H9 (cell line): ENCODE data around the gene COQ8A. TPM values are rescaled to one million over a fixed set of nuclear protein-coding genes. Genes with fewer than 3 reads are reported as not detected.
A peak's percentile ranks its signal among the peaks of the same experiment; 100 is the strongest.

Experiments used
- DNase-seq: peaks from one replicate; pipeline ENCODE4 v3.0.0-alpha.2; 2017
- H2AFZ ChIP-seq: one replicate; pipeline ENCODE4 v1.6.1; 2013; ENCODE audit warnings: mild to moderate bottlenecking, low read length, control low read depth, moderate library complexity
- H2AK5ac ChIP-seq: 2 replicates; pipeline ENCODE4 v1.6.1; 2013; ENCODE audit warnings: low read length, control low read depth, mixed read lengths; ENCODE audit not compliant: insufficient read length
- H2BK120ac ChIP-seq: one replicate; pipeline ENCODE4 v1.6.1; 2013; ENCODE audit warnings: low read depth, mild to moderate bottlenecking, low read length, control low read depth, inconsistent platforms; ENCODE audit not compliant: poor library complexity, severe bottlenecking
- H2BK12ac ChIP-seq: 2 replicates; pipeline ENCODE4 v1.6.1; 2013; ENCODE audit warnings: low read length, control low read depth, mixed read lengths, low read depth; ENCODE audit not compliant: insufficient read length
- H2BK15ac ChIP-seq: 2 replicates; pipeline ENCODE4 v1.6.1; 2013; ENCODE audit warnings: low read depth, low read length, control low read depth
- H2BK20ac ChIP-seq: one replicate; pipeline ENCODE4 v1.6.1; 2013; ENCODE audit warnings: low read depth, mild to moderate bottlenecking, low read length, control low read depth, inconsistent platforms; ENCODE audit not compliant: poor library complexity, severe bottlenecking
- H2BK5ac ChIP-seq: 2 replicates; pipeline ENCODE4 v1.6.1; 2013; ENCODE audit warnings: low read length, control low read depth, mixed read lengths; ENCODE audit not compliant: insufficient read length
- H3K14ac ChIP-seq: 2 replicates; pipeline ENCODE4 v1.6.1; 2013; ENCODE audit warnings: low read length, control low read depth; ENCODE audit not compliant: insufficient read depth
- H3K18ac ChIP-seq: 2 replicates; pipeline ENCODE4 v1.6.1; 2013; ENCODE audit warnings: low read depth, mild to moderate bottlenecking, mixed read lengths, low read length, control low read depth; ENCODE audit not compliant: insufficient read length
- H3K23ac ChIP-seq: 2 replicates; pipeline ENCODE4 v1.6.1; 2013; ENCODE audit warnings: low read length, control low read depth, mixed read lengths, low read depth; ENCODE audit not compliant: insufficient read length
- H3K23me2 ChIP-seq: 2 replicates; pipeline ENCODE4 v1.6.1; 2013; ENCODE audit warnings: low read depth, mild to moderate bottlenecking, mixed read lengths, low read length, control low read depth; ENCODE audit not compliant: insufficient read length, poor library complexity, severe bottlenecking
- H3K27ac ChIP-seq: 2 replicates; pipeline ENCODE4 v1.5.1; 2013; ENCODE audit warnings: low read length, control low read depth, mixed read lengths, low read depth; ENCODE audit not compliant: insufficient read length
- H3K27me3 ChIP-seq: 2 replicates; pipeline ENCODE4 v1.6.1; 2013; ENCODE audit warnings: low read length, control low read depth, inconsistent platforms; ENCODE audit not compliant: insufficient read depth
- H3K4ac ChIP-seq: 2 replicates; pipeline ENCODE4 v1.6.1; 2013; ENCODE audit warnings: low read depth, mild to moderate bottlenecking, control low read depth, inconsistent platforms, low read length, moderate library complexity
- H3K4me1 ChIP-seq: 2 replicates; pipeline ENCODE4 v1.6.1; 2013; ENCODE audit warnings: low read length, control low read depth, inconsistent platforms; ENCODE audit not compliant: insufficient read depth
- H3K4me2 ChIP-seq: 2 replicates; pipeline ENCODE4 v1.6.1; 2013; ENCODE audit warnings: low read length, control low read depth, mixed read lengths; ENCODE audit not compliant: insufficient read length, insufficient read depth
- H3K56ac ChIP-seq: 2 replicates; pipeline ENCODE4 v1.6.1; 2013; ENCODE audit warnings: low read depth, mild to moderate bottlenecking, mixed read lengths, low read length, control low read depth; ENCODE audit not compliant: insufficient read length
- H3K79me1 ChIP-seq: 2 replicates; pipeline ENCODE4 v1.6.1; 2013; ENCODE audit warnings: low read depth, mild to moderate bottlenecking, moderate library complexity, low read length, control low read depth, inconsistent platforms; ENCODE audit not compliant: insufficient read depth, poor library complexity, severe bottlenecking
- H3K79me2 ChIP-seq: 2 replicates; pipeline ENCODE4 v1.6.1; 2013; ENCODE audit warnings: low read length, control low read depth, inconsistent platforms; ENCODE audit not compliant: insufficient read depth
- H3K9ac ChIP-seq: 2 replicates; pipeline ENCODE4 v1.6.1; 2013; ENCODE audit warnings: low read length, control low read depth, mixed read lengths; ENCODE audit not compliant: insufficient read length; ENCODE audit errors: extremely low read depth
- H3K9me3 ChIP-seq: one replicate; pipeline ENCODE4 v1.6.1; 2013; ENCODE audit warnings: low read depth, low read length, inconsistent platforms; ENCODE audit not compliant: control insufficient read depth
- H3T11ph ChIP-seq: one replicate; pipeline ENCODE4 v1.6.1; 2013; ENCODE audit warnings: mild to moderate bottlenecking, low read length, control low read depth, inconsistent platforms
- H4K20me1 ChIP-seq: one replicate; pipeline ENCODE4 v1.6.1; 2013; ENCODE audit not compliant: control insufficient read depth, insufficient read length, insufficient read depth
- H4K5ac ChIP-seq: 2 replicates; pipeline ENCODE4 v1.6.1; 2013; ENCODE audit warnings: low read depth, mild to moderate bottlenecking, mixed read lengths, low read length, control low read depth; ENCODE audit not compliant: insufficient read length
- H4K8ac ChIP-seq: replicated peaks from 2 replicates; pipeline ENCODE4 v1.6.1; 2013; ENCODE audit warnings: low read length, control low read depth, mixed read lengths, low read depth; ENCODE audit not compliant: insufficient read length
- H4K91ac ChIP-seq: 2 replicates; pipeline ENCODE4 v1.6.1; 2013; ENCODE audit warnings: low read depth, mild to moderate bottlenecking, moderate library complexity, mixed read lengths, low read length, control low read depth; ENCODE audit not compliant: insufficient read length
- H3K27ac Mint-ChIP-seq, 3 experiments: 2 replicates in 2 of 3; 3 replicates in 1 of 3; pipeline ENCODE4 v1.8.0; 2020 to 2021; ENCODE audit warnings: mixed read lengths in 3 of 3, mild to moderate bottlenecking in 1 of 3, moderate library complexity in 1 of 3
- H3K27me3 Mint-ChIP-seq: 2 replicates; pipeline ENCODE4 v1.8.0; 2021; ENCODE audit warnings: low read depth, mild to moderate bottlenecking, moderate library complexity, mixed read lengths
- H3K36me3 Mint-ChIP-seq, 3 experiments: 2 replicates in 2 of 3; 3 replicates in 1 of 3; pipeline ENCODE4 v1.8.0; 2020 to 2021; ENCODE audit warnings: low read depth in 3 of 3, mixed read lengths in 3 of 3; ENCODE audit not compliant: insufficient read depth in 1 of 3
- H3K4me1 Mint-ChIP-seq, 2 experiments: 2 replicates each; pipeline ENCODE4 v1.8.0; 2020; ENCODE audit warnings: mixed read lengths in 2 of 2
- H3K4me3 Mint-ChIP-seq, 2 experiments: 2 replicates in 1 of 2; 3 replicates in 1 of 2; pipeline ENCODE4 v1.8.0; 2020 to 2021; ENCODE audit warnings: mild to moderate bottlenecking in 2 of 2, mixed read lengths in 2 of 2, moderate library complexity in 1 of 2
- H3K9me3 Mint-ChIP-seq, 2 experiments: 2 replicates in 1 of 2; 3 replicates in 1 of 2; pipeline ENCODE4 v1.8.0; 2020; ENCODE audit warnings: mild to moderate bottlenecking in 2 of 2, mixed read lengths in 2 of 2, moderate library complexity in 1 of 2
- WGBS: extraction: QIAGEN DNeasy Blood & Tissue Kit; methylation state at CpG from one replicate; pipeline ENCODE4 v1.1.7; 2013; ENCODE audit warnings: missing lambda C conversion rate, low lambda C conversion rate, mixed read lengths; ENCODE audit not compliant: insufficient read length; ENCODE audit errors: extremely low coverage; 5-methylcytosine and 5-hydroxymethylcytosine counted together
- total RNA-seq: library from RNA; stranded (reverse); gene quantifications from 2 replicates; pipeline ENCODE4 v1.2.1, GENCODE V29; 2021
- TF ChIP-seq, protein P1 (sequence below): fragments of 200-600 bp; sonication (generic); conservative IDR thresholded peaks from 3 replicates; pipeline ENCODE4 v1.8.0; 2021; ENCODE audit warnings: antibody characterized with exemption, mild to moderate bottlenecking

COQ8A gene
- total RNA-seq, 1 experiment from 2014 or later = 26.0 TPM

DNA sequence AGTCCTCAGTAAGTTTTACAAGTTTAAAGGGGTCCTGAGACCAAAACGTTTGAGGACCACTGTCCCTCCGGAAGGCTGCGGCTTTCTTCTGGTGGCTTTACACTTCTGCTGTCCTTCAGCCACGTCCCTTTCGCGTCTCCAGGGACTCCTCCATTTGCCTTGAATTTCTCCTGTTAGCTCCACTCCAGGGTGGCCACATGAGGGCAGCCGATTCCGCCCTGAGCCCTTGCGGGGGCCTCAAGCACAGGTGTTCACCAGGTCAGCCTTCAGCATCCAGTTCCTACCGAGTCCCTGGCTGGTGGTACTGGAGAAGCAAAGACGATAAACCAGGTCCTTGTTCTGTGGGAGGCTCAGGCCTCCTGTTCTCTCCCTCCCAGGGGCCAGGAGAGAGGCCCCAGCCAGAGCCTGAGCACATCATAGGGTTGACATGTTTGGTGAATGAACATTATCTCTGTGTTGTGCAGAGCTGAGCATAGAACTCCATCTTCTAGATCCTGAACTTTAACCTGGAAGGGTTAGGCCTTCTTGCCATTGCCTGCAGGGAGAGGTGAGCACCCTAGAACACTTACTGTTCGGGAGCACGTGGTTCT, 27.4 kb upstream of the COQ8A start:
- H3K4ac ChIP-seq = no peak overlapping the region
- H3K9me3 ChIP-seq = no peaks in the 10 kb centered on the region
- no peaks in the 10 kb centered on the region for H3K23me2 ChIP-seq
- H4K8ac ChIP-seq = no peak overlapping the region
- WGBS = no CpG with 5 or more reads among the region's 13 CpGs
- no peaks in the 10 kb centered on the region for H3K79me1 ChIP-seq
- peak; percentile 89 for DNase-seq
- H3K27ac ChIP-seq = no peak overlapping the region
- no peak overlapping the region for H3K14ac ChIP-seq
- H2BK5ac ChIP-seq = no peak overlapping the region
- no peak overlapping the region for H2BK15ac ChIP-seq
- Mint-ChIP-seq H3K27me3 (no peaks in the 10 kb centered on the region), H3K9me3 (no peaks in the 10 kb centered on the region), H3K4me1 (peaks cover 0 to 4% of the 10 kb centered on the region in 2 experiments; a peak in 2 of 4 replicates), H3K36me3 (no peaks in the 10 kb centered on the region; a peak in 1 of 7 replicates), H3K27ac (no peak overlapping the region), H3K4me3 (no peak overlapping the region)
- no peak overlapping the region for H3K23ac ChIP-seq
- TF ChIP-seq, protein P1, sequence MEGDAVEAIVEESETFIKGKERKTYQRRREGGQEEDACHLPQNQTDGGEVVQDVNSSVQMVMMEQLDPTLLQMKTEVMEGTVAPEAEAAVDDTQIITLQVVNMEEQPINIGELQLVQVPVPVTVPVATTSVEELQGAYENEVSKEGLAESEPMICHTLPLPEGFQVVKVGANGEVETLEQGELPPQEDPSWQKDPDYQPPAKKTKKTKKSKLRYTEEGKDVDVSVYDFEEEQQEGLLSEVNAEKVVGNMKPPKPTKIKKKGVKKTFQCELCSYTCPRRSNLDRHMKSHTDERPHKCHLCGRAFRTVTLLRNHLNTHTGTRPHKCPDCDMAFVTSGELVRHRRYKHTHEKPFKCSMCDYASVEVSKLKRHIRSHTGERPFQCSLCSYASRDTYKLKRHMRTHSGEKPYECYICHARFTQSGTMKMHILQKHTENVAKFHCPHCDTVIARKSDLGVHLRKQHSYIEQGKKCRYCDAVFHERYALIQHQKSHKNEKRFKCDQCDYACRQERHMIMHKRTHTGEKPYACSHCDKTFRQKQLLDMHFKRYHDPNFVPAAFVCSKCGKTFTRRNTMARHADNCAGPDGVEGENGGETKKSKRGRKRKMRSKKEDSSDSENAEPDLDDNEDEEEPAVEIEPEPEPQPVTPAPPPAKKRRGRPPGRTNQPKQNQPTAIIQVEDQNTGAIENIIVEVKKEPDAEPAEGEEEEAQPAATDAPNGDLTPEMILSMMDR = peak; percentile 85
- no peak overlapping the region for H3K18ac ChIP-seq
- no peak overlapping the region for H2BK12ac ChIP-seq
- H3T11ph ChIP-seq = no peak overlapping the region
- no peak overlapping the region for H3K4me2 ChIP-seq
- no peak overlapping the region for H4K5ac ChIP-seq
- H2BK20ac ChIP-seq = no peak overlapping the region
- H2AK5ac ChIP-seq = no peak overlapping the region
- H3K27me3 ChIP-seq = no peaks in the 10 kb centered on the region
- H4K20me1 ChIP-seq = no peaks in the 10 kb centered on the region
- no peaks in the 10 kb centered on the region; the same call in 1 of the 2 replicates for H3K4me1 ChIP-seq
- no peaks in the 10 kb centered on the region; the same call in 1 of the 2 replicates for H3K79me2 ChIP-seq
- H4K91ac ChIP-seq = no peak overlapping the region
- H2AFZ ChIP-seq = no peak overlapping the region
- H3K56ac ChIP-seq = no peak overlapping the region
- no peak overlapping the region for H2BK120ac ChIP-seq
- H3K9ac ChIP-seq = no peak overlapping the region
